ENCODE data around the gene CASP6.

Gene CASP6

GRCh38 chr4:109648997-109649575 is 54.2 kb downstream of the CASP6 start:
- no peak for DNase-seq (ENCODE audit: low read depth, low spot score)
- TF ChIP-seq CTCF (IDR thresholded peaks at IDR 0.05; ENCODE audit: low read depth, low read length), result no peak
- in situ Hi-C loops (cut with HindIII; ENCODE audit: low sequenced_read_pairs), result no loop called here
- no peak overlapping the region for H3K4me3 ChIP-seq (ENCODE audit: low read depth, low read length)

GRCh38 chr4:109648266-109648996 is 54.8 kb downstream of the CASP6 start:
- TF ChIP-seq CTCF (IDR thresholded peaks at IDR 0.05; ENCODE audit: low read depth, low read length), result no peak
- H3K4me3 ChIP-seq (ENCODE audit: low read depth, low read length), result no peak overlapping the region
- in situ Hi-C loops (cut with HindIII; ENCODE audit: low sequenced_read_pairs), result no loop called here
- peak; percentile 10 for DNase-seq (ENCODE audit: low read depth, low spot score)

GRCh38 chr4:109645874-109646710 is 57.2 kb downstream of the CASP6 start:
- no peak overlapping the region for H3K4me3 ChIP-seq (ENCODE audit: low read depth, low read length)
- in situ Hi-C loops (cut with HindIII; ENCODE audit: low sequenced_read_pairs), result no loop called here
- TF ChIP-seq CTCF (IDR thresholded peaks at IDR 0.05; ENCODE audit: low read depth, low read length), result no peak
- DNase-seq (ENCODE audit: low read depth, low spot score), result no peak

- no peak for TF ChIP-seq CTCF (IDR thresholded peaks at IDR 0.05; ENCODE audit: low read depth, low read length)
- in situ Hi-C loops (cut with HindIII; ENCODE audit: low sequenced_read_pairs), result no loop called here
- no peak overlapping the region for H3K4me3 ChIP-seq (ENCODE audit: low read depth, low read length)
- DNase-seq (ENCODE audit: low read depth, low spot score), result no peak
Observed at GRCh38 chr4:109640644-109641043, 62.6 kb downstream of the CASP6 start.
